H1 (cell line): ENCODE measurements around the gene SAMM50. TPM values are rescaled to one million over a fixed set of nuclear protein-coding genes. Genes with fewer than 3 reads are reported as not detected.

Experiments
- CTCF ChIA-PET: fragments of 300-600 bp; sonication (Branson Sonifier 250); formaldehyde crosslinking; loops from one replicate; lab custom pipeline; 2021; ENCODE audit not compliant: partially characterized antibody; lab: Charles Lee
- POLR2A ChIA-PET: fragments of 300-600 bp; sonication (Branson Sonifier 250); formaldehyde crosslinking; loops from one replicate; lab custom pipeline; 2021; ENCODE audit warnings: inconsistent platforms; ENCODE audit not compliant: partially characterized antibody; lab: Charles Lee
- DNase-seq, 2 experiments: peaks; one replicate each; pipeline versions ENCODE4 v3.0.0 to v3.0.0-alpha.2; 2010 to 2022; ENCODE audit warnings: low spot score in 2 of 2, low read depth in 1 of 2, mixed read lengths in 1 of 2
- FAIRE-seq: peaks from 2 replicates; lab custom pipeline; 2011; peaks lifted over from hg19 to GRCh38; lab: Jason Lieb, UNC
- H2AFZ ChIP-seq: 2 replicates; pipeline ENCODE4 v1.8.1; 2012; ENCODE audit warnings: low read length, inconsistent platforms
- H2AK5ac ChIP-seq: 2 replicates; pipeline ENCODE4 v1.6.1; 2013; ENCODE audit warnings: low read depth, low read length
- H2BK120ac ChIP-seq: replicated peaks from 2 replicates; pipeline ENCODE3; 2013; ENCODE audit warnings: low read depth, low read length, inconsistent platforms
- H2BK12ac ChIP-seq: 2 replicates; pipeline ENCODE4 v1.6.1; 2013; ENCODE audit warnings: low read depth, low read length
- H2BK15ac ChIP-seq: 2 replicates; pipeline ENCODE4 v1.6.1; 2013; ENCODE audit warnings: low read length
- H2BK20ac ChIP-seq: 2 replicates; pipeline ENCODE4 v1.6.1; 2013; ENCODE audit warnings: low read length
- H2BK5ac ChIP-seq: 2 replicates; pipeline ENCODE4 v1.6.1; 2013; ENCODE audit warnings: low read depth, low read length
- H3K14ac ChIP-seq: 2 replicates; pipeline ENCODE4 v1.6.1; 2013; ENCODE audit warnings: inconsistent platforms; ENCODE audit not compliant: insufficient read length
- H3K18ac ChIP-seq: 2 replicates; pipeline ENCODE4 v1.6.1; 2013; ENCODE audit warnings: low read length; ENCODE audit errors: extremely low read depth
- H3K23ac ChIP-seq: 2 replicates; pipeline ENCODE4 v1.6.1; 2013; ENCODE audit warnings: inconsistent platforms; ENCODE audit not compliant: insufficient read length
- H3K23me2 ChIP-seq: 2 replicates; pipeline ENCODE4 v1.6.1; 2013; ENCODE audit warnings: low read depth, low read length
- H3K27ac ChIP-seq: 2 replicates; pipeline ENCODE4 v1.6.1; 2011; ENCODE audit warnings: low read depth, low read length, inconsistent platforms
- H3K27me3 ChIP-seq, 4 experiments: replicated peaks in 1 of 4; 1 replicate in 1 of 4; 2 replicates in 3 of 4; pipeline versions ENCODE4 v1.6.1 to v1.8.1; 2011 to 2013; ENCODE audit warnings: low read length in 3 of 4, mild to moderate bottlenecking in 3 of 4, inconsistent platforms in 2 of 4, mixed read lengths in 2 of 4, moderate library complexity in 1 of 4; ENCODE audit not compliant: control insufficient read depth in 3 of 4, insufficient read depth in 3 of 4; ENCODE audit errors: extremely low read depth in 1 of 4
- H3K36me3 ChIP-seq, 4 experiments: 2 replicates each; pipeline versions ENCODE4 v1.6.1 to v1.8.1; 2011 to 2013; ENCODE audit warnings: mild to moderate bottlenecking in 4 of 4, low read length in 3 of 4, moderate library complexity in 2 of 4, control low read depth in 1 of 4, inconsistent platforms in 1 of 4; ENCODE audit not compliant: insufficient read depth in 4 of 4, control insufficient read depth in 2 of 4
- H3K4ac ChIP-seq: replicated peaks from 2 replicates; pipeline ENCODE3; 2013; ENCODE audit warnings: low read length, low read depth, mixed read lengths, inconsistent platforms; ENCODE audit not compliant: insufficient read length
- H3K4me1 ChIP-seq, 4 experiments: replicated peaks in 1 of 4; 1 replicate in 1 of 4; 2 replicates in 3 of 4; pipeline versions ENCODE4 v1.6.1 to v1.8.1; 2011 to 2013; ENCODE audit warnings: low read length in 3 of 4, inconsistent platforms in 2 of 4, mixed read lengths in 1 of 4; ENCODE audit not compliant: insufficient read depth in 4 of 4, control insufficient read depth in 3 of 4
- H3K4me2 ChIP-seq, 2 experiments: 2 replicates each; pipeline versions ENCODE4 v1.6.1 to v1.8.1; 2011 to 2013; ENCODE audit warnings: low read depth in 2 of 2, low read length in 2 of 2, control low read depth in 1 of 2, inconsistent platforms in 1 of 2, mild to moderate bottlenecking in 1 of 2; ENCODE audit not compliant: insufficient read depth in 1 of 2
- H3K4me3 ChIP-seq, 4 experiments: fragments of 200-600, 300-600 bp in 1 of 4; sonication (generic), shearing (Covaris generic), sonication (Bioruptor Twin) in 1 of 4; 2 replicates each; pipeline versions ENCODE4 v1.5.1 to v1.8.1; 2011 to 2016; ENCODE audit warnings: low read length in 4 of 4, low read depth in 3 of 4, control low read depth in 2 of 4, inconsistent platforms in 2 of 4, mild to moderate bottlenecking in 2 of 4, mixed read lengths in 1 of 4, moderate library complexity in 1 of 4; ENCODE audit not compliant: insufficient read depth in 2 of 4; ENCODE audit errors: extremely low read depth in 1 of 4
- H3K56ac ChIP-seq: replicated peaks from 2 replicates; pipeline ENCODE3; 2013; ENCODE audit warnings: low read depth, mild to moderate bottlenecking, mixed read lengths, low read length, inconsistent platforms; ENCODE audit not compliant: insufficient read length
- H3K79me1 ChIP-seq: 2 replicates; pipeline ENCODE4 v1.6.1; 2013; ENCODE audit warnings: low read depth, low read length, control low read depth
- H3K79me2 ChIP-seq, 2 experiments: 2 replicates each; pipeline versions ENCODE4 v1.6.1 to v1.8.1; 2012 to 2013; ENCODE audit warnings: low read length in 2 of 2, mild to moderate bottlenecking in 2 of 2, inconsistent platforms in 1 of 2; ENCODE audit not compliant: insufficient read depth in 2 of 2, control insufficient read depth in 1 of 2
- H3K9ac ChIP-seq, 4 experiments: replicated peaks in 1 of 4; 1 replicate in 1 of 4; 2 replicates in 3 of 4; pipeline versions ENCODE4 v1.6.1 to v1.8.1; 2011 to 2013; ENCODE audit warnings: low read depth in 3 of 4, low read length in 3 of 4, control low read depth in 2 of 4, mild to moderate bottlenecking in 2 of 4, moderate library complexity in 2 of 4, inconsistent platforms in 1 of 4; ENCODE audit errors: extremely low read depth in 1 of 4
- H3K9me3 ChIP-seq, 2 experiments: 2 replicates each; pipeline versions ENCODE4 v1.6.1 to v1.8.1; 2012 to 2013; ENCODE audit warnings: mild to moderate bottlenecking in 2 of 2, moderate library complexity in 2 of 2, control low read depth in 1 of 2, inconsistent platforms in 1 of 2, low read depth in 1 of 2, low read length in 1 of 2, mixed read lengths in 1 of 2; ENCODE audit not compliant: insufficient read depth in 2 of 2
- H4K20me1 ChIP-seq, 2 experiments: replicated peaks in 1 of 2; 2 replicates each; pipeline versions ENCODE3 to v1.8.1; 2011 to 2013; ENCODE audit warnings: inconsistent platforms in 2 of 2, low read length in 2 of 2, mild to moderate bottlenecking in 1 of 2; ENCODE audit not compliant: insufficient read depth in 2 of 2, control insufficient read depth in 1 of 2
- H4K5ac ChIP-seq: 2 replicates; pipeline ENCODE4 v1.6.1; 2013; ENCODE audit warnings: low read length, low read depth, mixed read lengths, inconsistent platforms; ENCODE audit not compliant: insufficient read length
- H4K8ac ChIP-seq: 2 replicates; pipeline ENCODE4 v1.8.0; 2013; ENCODE audit warnings: mild to moderate bottlenecking, moderate library complexity, low read length, inconsistent platforms; ENCODE audit not compliant: insufficient read depth; ENCODE audit errors: extremely low read depth
- H4K91ac ChIP-seq: replicated peaks from 2 replicates; pipeline ENCODE3; 2013; ENCODE audit warnings: low read length, mixed read lengths, inconsistent platforms; ENCODE audit not compliant: insufficient read length
- EGR1 ChIP-seq: IDR thresholded peaks from 2 replicates; pipeline ENCODE4 v1.6.1; 2011; ENCODE audit warnings: low read depth, low read length, borderline replicate concordance
- NANOG ChIP-seq: IDR thresholded peaks from 2 replicates; pipeline ENCODE4 v1.6.1; 2011; ENCODE audit warnings: low read length, low read depth, mild to moderate bottlenecking, inconsistent platforms; ENCODE audit not compliant: insufficient read depth, poor library complexity, severe bottlenecking
- NRF1 ChIP-seq: IDR thresholded peaks from 2 replicates; pipeline ENCODE4 v1.6.1; 2011; ENCODE audit warnings: mild to moderate bottlenecking, low read depth, low read length, improper control_type of control experiment
- PHF8 ChIP-seq: fragments of 200-600 bp; sonication (generic); conservative IDR thresholded peaks from 2 replicates; pipeline ENCODE4 v1.7.1; 2012; ENCODE audit warnings: low read depth, mild to moderate bottlenecking, inconsistent platforms, low read length, moderate library complexity
- SIX5 ChIP-seq: IDR thresholded peaks from 2 replicates; pipeline ENCODE4 v1.6.1; 2011; ENCODE audit warnings: mild to moderate bottlenecking, low read depth, low read length
- TAF1 ChIP-seq: IDR thresholded peaks from 2 replicates; pipeline ENCODE4 v1.6.1; 2011; ENCODE audit warnings: mild to moderate bottlenecking, low read depth, low read length
- ZNF274 ChIP-seq: IDR thresholded peaks from 2 replicates; pipeline ENCODE4 v1.7.0; 2012; ENCODE audit warnings: low read length, borderline replicate concordance; ENCODE audit errors: extremely low read depth
- WGBS, 2 experiments: shearing (Covaris generic) in 1 of 2; methylation state at CpG; one replicate each; pipeline versions ENCODE4 v1.1.6 to v1.1.7; 2013 to 2015; ENCODE audit warnings: low lambda C conversion rate in 2 of 2, mixed read lengths in 2 of 2, inconsistent platforms in 1 of 2, low coverage in 1 of 2, missing lambda C conversion rate in 1 of 2; ENCODE audit not compliant: insufficient replicate concordance in 2 of 2, insufficient coverage in 1 of 2, insufficient read length in 1 of 2; ENCODE audit errors: extremely low coverage in 1 of 2, missing lambda C conversion rate in 1 of 2; 5-methylcytosine and 5-hydroxymethylcytosine counted together
- polyA plus RNA-seq, 7 experiments: library from polyadenylated mRNA; depleted of rRNA in 3 of 7; stranded (reverse) in 5 of 7; unstranded in 2 of 7; fragments of >200 nt in 5 of 7; fragments of 200-250 nt in 2 of 7; gene quantifications; 1 replicate in 5 of 7; 2 replicates in 1 of 7; 4 replicates in 1 of 7; pipeline versions ENCODE4 v1.2.1 to v1.2.3, GENCODE V29; 2011 to 2013; ENCODE audit warnings: missing spikeins in 2 of 7, mixed read lengths in 2 of 7
- total RNA-seq: library from RNA; stranded (reverse); fragmentation: NEBNext Ultra II Directional; extraction: Animal tissue kit (Norgen Biotek cat#: 25700); gene quantifications from 2 replicates; pipeline ENCODE4 v1.2.1, GENCODE V29; 2021
- TF ChIP-seq, protein P1 (sequence below): IDR thresholded peaks from 2 replicates; pipeline ENCODE4 v1.6.1; 2012; ENCODE audit warnings: inconsistent platforms
- TF ChIP-seq, protein P2 (sequence below): IDR thresholded peaks from 2 replicates; pipeline ENCODE4 v1.6.1; 2011; ENCODE audit warnings: low read length, improper control_type of control experiment

The SAMM50 gene
- total and polyA plus RNA-seq, 2 of the 8 experiments (the other 6 are each of a cell fraction or from before 2014, with no cell fraction given) = 45.4 to 70.3 TPM

DNA sequence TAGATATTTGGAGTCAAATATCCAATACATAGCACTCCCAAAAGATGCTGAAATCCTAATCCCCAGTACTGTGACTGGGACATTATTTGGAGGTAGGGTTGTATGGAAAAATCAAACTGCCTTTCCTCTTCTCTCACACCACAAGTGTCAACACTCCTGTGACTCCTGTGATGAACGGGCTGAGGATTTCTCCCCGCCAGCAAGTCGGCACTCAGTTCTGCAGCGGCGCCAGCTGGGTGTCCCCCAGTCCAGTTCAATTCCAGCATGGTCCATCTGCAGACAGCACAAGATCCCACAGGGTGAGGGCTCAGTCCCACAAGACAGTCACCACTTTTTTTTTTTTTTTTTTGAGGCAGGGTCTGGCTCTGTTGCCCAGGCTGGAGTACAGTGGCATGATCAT, 64.6 kb downstream of the SAMM50 start:
- Histone ChIP-seq H3K9me3 (no peaks in the 10 kb centered on the region), H4K20me1 (no peaks in the 10 kb centered on the region), H3K27me3 (peaks cover 0 to 6% (median 2%) of the 10 kb centered on the region in 4 experiments; a peak in 4 of 7 replicates), H3K18ac (no peak overlapping the region), H2BK5ac (no peak overlapping the region), H3K14ac (no peak overlapping the region), H2BK20ac (no peak overlapping the region), H2AK5ac (no peak overlapping the region), H3K36me3 (no peaks in the 10 kb centered on the region), H4K91ac (no peak overlapping the region), H3K79me2 (no peaks in the 10 kb centered on the region), H3K23ac (no peak overlapping the region), H3K4me3 (no peak overlapping the region), H2AFZ (no peak overlapping the region), H3K23me2 (peaks cover 3% of the 10 kb centered on the region; the same call in 1 of the 2 replicates), H3K4ac (no peak overlapping the region), H4K5ac (no peak overlapping the region), H4K8ac (no peak overlapping the region), H3K27ac (no peak overlapping the region), H3K4me2 (no peak overlapping the region), H3K9ac (no peak overlapping the region), H2BK15ac (no peak overlapping the region), H3K56ac (no peak overlapping the region), H2BK120ac (no peak overlapping the region), H2BK12ac (no peak overlapping the region), H3K4me1 (peaks cover 0 to 7% (median 2%) of the 10 kb centered on the region in 4 experiments; a peak in 4 of 7 replicates), H3K79me1 (no peaks in the 10 kb centered on the region; the same call in 1 of the 2 replicates)
- ChIA-PET CTCF (interaction anchor here (1.3 to 1.5 kb wide), 2 partner anchors 20 to 66 kb away, joined by 3 read pairs; no protein-coding TSS in a partner anchor), POLR2A (no interaction called here)
- WGBS, 2 experiments = 95% methylated on average over 5 of the region's 5 CpGs; no CpG with 5 or more reads in 1 of the 2 experiments
- TF ChIP-seq, protein P1, sequence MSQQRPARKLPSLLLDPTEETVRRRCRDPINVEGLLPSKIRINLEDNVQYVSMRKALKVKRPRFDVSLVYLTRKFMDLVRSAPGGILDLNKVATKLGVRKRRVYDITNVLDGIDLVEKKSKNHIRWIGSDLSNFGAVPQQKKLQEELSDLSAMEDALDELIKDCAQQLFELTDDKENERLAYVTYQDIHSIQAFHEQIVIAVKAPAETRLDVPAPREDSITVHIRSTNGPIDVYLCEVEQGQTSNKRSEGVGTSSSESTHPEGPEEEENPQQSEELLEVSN = no peak
- no peak for TF ChIP-seq ZNF274
- no peak for TF ChIP-seq TAF1
- no peak for TF ChIP-seq SIX5
- no peak for TF ChIP-seq NRF1
- TF ChIP-seq NANOG = no peak
- TF ChIP-seq PHF8 = no peak
- TF ChIP-seq EGR1 = no peak
- TF ChIP-seq, protein P2, sequence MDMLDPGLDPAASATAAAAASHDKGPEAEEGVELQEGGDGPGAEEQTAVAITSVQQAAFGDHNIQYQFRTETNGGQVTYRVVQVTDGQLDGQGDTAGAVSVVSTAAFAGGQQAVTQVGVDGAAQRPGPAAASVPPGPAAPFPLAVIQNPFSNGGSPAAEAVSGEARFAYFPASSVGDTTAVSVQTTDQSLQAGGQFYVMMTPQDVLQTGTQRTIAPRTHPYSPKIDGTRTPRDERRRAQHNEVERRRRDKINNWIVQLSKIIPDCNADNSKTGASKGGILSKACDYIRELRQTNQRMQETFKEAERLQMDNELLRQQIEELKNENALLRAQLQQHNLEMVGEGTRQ = no peak
- DNase-seq = no peak
- FAIRE-seq = no peak
